ENCODE results near the gene TLK1. TPM values are rescaled to one million over a fixed set of nuclear protein-coding genes. Genes with fewer than 3 reads are reported as not detected.

The TLK1 gene
- total and polyA plus RNA-seq, 2 of the 4 experiments (the other 2 are of a cell fraction), result 7.3 to 12.5 TPM

DNA sequence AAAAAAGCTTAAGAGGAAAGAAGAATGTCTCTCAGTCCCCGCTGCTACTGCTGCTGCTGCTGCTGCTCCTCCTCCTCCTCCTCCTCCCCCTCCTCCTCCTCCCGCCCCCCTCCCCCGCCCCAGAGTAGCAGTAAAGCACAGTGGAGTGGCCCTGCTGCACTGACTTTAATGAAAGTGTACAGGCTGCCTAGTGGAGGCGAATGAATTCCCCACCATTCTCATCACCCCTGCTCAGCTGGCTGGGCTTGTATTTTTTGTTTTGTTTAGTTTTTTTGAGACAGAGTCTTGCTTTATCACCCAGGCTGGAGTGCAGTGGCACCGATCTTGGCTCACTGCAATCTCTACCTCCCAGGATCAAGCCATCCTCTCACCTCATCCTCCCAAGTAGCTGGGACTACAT lies 197.3 kb downstream of the TLK1 start:
- no peaks in the 10 kb centered on the region for H3K9me3 ChIP-seq (ENCODE audit: control insufficient read depth, insufficient read depth, low read length)
- H2AFZ ChIP-seq (replicated peaks; ENCODE audit: low read length, poor library complexity), result no peak overlapping the region
- CTCF ChIA-PET, result no interaction called here
- BruUV-seq (replicated peaks), result no TSS peak
- dilution Hi-C loops (cut with HindIII; ENCODE audit: low sequenced_read_pairs, unreplicated experiment) (no loop called here), in situ Hi-C loops (cut with MboI; ENCODE audit: low sequenced_read_pairs) (no loop called here), intact Hi-C loops (cut with micrococcal nuclease) (no loop called here)
- H3K9ac ChIP-seq (ENCODE audit: low read depth, low read length), result no peak overlapping the region
- H2AK9ac ChIP-seq (replicated peaks; ENCODE audit: low read depth, low read length, poor library complexity), result no peak overlapping the region
- peaks cover 23% of the 10 kb centered on the region for H4K20me1 ChIP-seq (ENCODE audit: insufficient read depth, low read length)
- peaks cover 8 to 23% of the 10 kb centered on the region in 2 experiments for H3K79me1 ChIP-seq (ENCODE audit: low read depth in 1 of 2, low read length in 2 of 2)
- H2AK5ac ChIP-seq (ENCODE audit: low read depth, low read length), result no peak overlapping the region
- no CpG with 5 or more reads among the region's 5 CpGs for WGBS, 2 experiments (ENCODE audit: extremely low coverage in 2 of 2, insufficient read length in 1 of 2)
- H4K91ac ChIP-seq (ENCODE audit: insufficient read depth, low read depth, low read length), result no peak overlapping the region
- no peak overlapping the region for H2BK15ac ChIP-seq (ENCODE audit: low read depth, low read length)
- H3K56ac ChIP-seq (ENCODE audit: extremely low read depth, insufficient read depth, low read length), result no peak overlapping the region
- no peak for TF ChIP-seq NFE2L2 (IDR thresholded peaks at IDR 0.05; ENCODE audit: low read depth, low read length)
- TF ChIP-seq POLR2A (IDR thresholded peaks at IDR 0.05; ENCODE audit: low read depth, low read length), result no peak
- TF ChIP-seq SMC3 (IDR thresholded peaks at IDR 0.05; ENCODE audit: low read depth, low read length), result no peak
- TF ChIP-seq FOS (IDR thresholded peaks at IDR 0.05; ENCODE audit: low read depth, low read length), result no peak
- TF ChIP-seq BHLHE40 (IDR thresholded peaks at IDR 0.05; ENCODE audit: low read depth, low read length), result no peak
- TF ChIP-seq MXI1 (IDR thresholded peaks at IDR 0.05; ENCODE audit: borderline replicate concordance, low read depth, low read length), result no peak
- no peak for TF ChIP-seq CEBPB (IDR thresholded peaks at IDR 0.05; ENCODE audit: low read depth, low read length)
- no peak for TF ChIP-seq RAD21 (IDR thresholded peaks at IDR 0.05; ENCODE audit: low read length)
- no peak for TF ChIP-seq CHD1 (IDR thresholded peaks at IDR 0.05; ENCODE audit: low read depth, low read length)
- TF ChIP-seq RFX5 (IDR thresholded peaks at IDR 0.05; ENCODE audit: low read depth, low read length), result no peak
- no peak overlapping the region for H3K18ac ChIP-seq (ENCODE audit: low read depth, low read length)
- no peak overlapping the region for H2BK5ac ChIP-seq (ENCODE audit: low read depth, low read length, poor library complexity, severe bottlenecking)
- no peak overlapping the region for H2BK20ac ChIP-seq (ENCODE audit: low read depth, low read length)
- no peak overlapping the region for H3K27ac ChIP-seq (ENCODE audit: insufficient read depth, low read length)
- no peak overlapping the region for H4K8ac ChIP-seq (ENCODE audit: low read depth in 2 of 2, low read length in 2 of 2)
- no peak overlapping the region for H4K5ac ChIP-seq (ENCODE audit: low read depth, low read length)
- peaks cover 57% of the 10 kb centered on the region for H3K36me3 ChIP-seq (ENCODE audit: control insufficient read depth, insufficient read depth, low read length)
- H3K14ac ChIP-seq (replicated peaks; ENCODE audit: low read depth, low read length), result no peak overlapping the region
- POLR2A ChIA-PET (ENCODE audit: unreplicated experiment), result interaction anchor here (0.6 kb wide), 1 partner anchor 10 kb away, joined by 3 read pairs; no protein-coding TSS in a partner anchor
- peaks cover 4% of the 10 kb centered on the region; the same call in 1 of the 2 replicates for H3K9me1 ChIP-seq (ENCODE audit: insufficient read depth, low read length)
- H3K4me2 ChIP-seq (ENCODE audit: low read depth, low read length), result no peak overlapping the region
- H2BK120ac ChIP-seq (ENCODE audit: low read depth, low read length), result no peak overlapping the region
- no peak overlapping the region for H3K4ac ChIP-seq (ENCODE audit: low read depth, low read length)
- peaks cover 3% of the 10 kb centered on the region; the same call in 1 of the 2 replicates for H3K4me1 ChIP-seq (ENCODE audit: control insufficient read depth, insufficient read depth, low read length)
- no peak overlapping the region for H3K4me3 ChIP-seq (ENCODE audit: insufficient read depth, low read depth, low read length)
- no peaks in the 10 kb centered on the region for H3K27me3 ChIP-seq (ENCODE audit: control insufficient read depth, insufficient read depth, low read length)
- DNase-seq, result no peak
- H3K23ac ChIP-seq (ENCODE audit: low read depth, low read length), result no peak overlapping the region
- ATAC-seq (ENCODE audit: low read depth), result no peak
